ENCODE measurements around the gene LEPROT.

LEPROT gene

GRCh38 chr1:65479554-65480204 lies 59.2 kb downstream of the LEPROT start:
- no peak for DNase-seq

GRCh38 chr1:65480684-65481405 lies 60.4 kb downstream of the LEPROT start:
- DNase-seq: no peak

GRCh38 chr1:65483993-65484754 lies 63.7 kb downstream of the LEPROT start:
- DNase-seq: no peak
